K562 (cell line): ENCODE results near the gene UBE2O. TPM values are rescaled to one million over a fixed set of nuclear protein-coding genes. Genes with fewer than 3 reads are reported as not detected.

ENCODE experiments used
- ILF3 ChIP-seq: fragments of 450-650 bp; IDR thresholded peaks from 2 replicates; pipeline ENCODE4 v1.6.1; 2018; ENCODE audit warnings: antibody characterized with exemption, mild to moderate bottlenecking, moderate library complexity, borderline replicate concordance
- POLR3G ChIP-seq: IDR thresholded peaks from 2 replicates; pipeline ENCODE4 v1.6.1; 2011; ENCODE audit not compliant: insufficient read length, insufficient replicate concordance; ENCODE audit errors: extremely low read depth
- ZKSCAN8 ChIP-seq: fragments of 200-800 bp; sonication (Bioruptor generic); IDR thresholded peaks from 2 replicates; pipeline ENCODE4 v1.6.1; 2016; ENCODE audit warnings: missing genetic modification characterization, missing compliant biosample characterization
- ZNF77 ChIP-seq: fragments of 250-450 bp; sonication (Bioruptor Pico); IDR thresholded peaks from 2 replicates; pipeline ENCODE4 v1.5.0; 2020
- polyA plus RNA-seq, 8 experiments: library from polyadenylated mRNA; depleted of rRNA in 4 of 8; stranded (reverse) in 5 of 8; unstranded in 3 of 8; fragments of >200 nt; fragmentation: Nextera tagmentation in 2 of 8; fragmentation: Illumina TruSeq in 1 of 8; extraction: Ambion mirVana in 2 of 8; extraction: Trizol in 1 of 8; gene quantifications; 2 replicates each; pipeline versions ENCODE4 v1.2.1 to v1.2.3, GENCODE V29; 2011 to 2014; ENCODE audit warnings: inconsistent platforms in 1 of 8, missing spikeins in 1 of 8
- total RNA-seq, 7 experiments: library from RNA; depleted of rRNA in 6 of 7; stranded (reverse); fragments of >200 nt in 6 of 7; fragmentation: Illumina TruSeq in 2 of 7; extraction: Trizol in 2 of 7; gene quantifications; 2 replicates each; pipeline versions ENCODE4 v1.2.1 to v1.2.3, GENCODE V29; 2011 to 2021; ENCODE audit warnings: low replicate concordance in 1 of 7
- TF ChIP-seq, protein P1 (sequence below): sonication (generic); formaldehyde crosslinking; IDR thresholded peaks from 2 replicates; pipeline ENCODE4 v1.8.0; 2022; ENCODE audit warnings: mild to moderate bottlenecking, missing genetic modification reagents

UBE2O gene
- total and polyA plus RNA-seq, 9 of the 15 experiments (the other 6 are each of a cell fraction or from before 2014, with no cell fraction given): 1.6 to 39.7 (median 13.3) TPM

- TF ChIP-seq, protein P1, sequence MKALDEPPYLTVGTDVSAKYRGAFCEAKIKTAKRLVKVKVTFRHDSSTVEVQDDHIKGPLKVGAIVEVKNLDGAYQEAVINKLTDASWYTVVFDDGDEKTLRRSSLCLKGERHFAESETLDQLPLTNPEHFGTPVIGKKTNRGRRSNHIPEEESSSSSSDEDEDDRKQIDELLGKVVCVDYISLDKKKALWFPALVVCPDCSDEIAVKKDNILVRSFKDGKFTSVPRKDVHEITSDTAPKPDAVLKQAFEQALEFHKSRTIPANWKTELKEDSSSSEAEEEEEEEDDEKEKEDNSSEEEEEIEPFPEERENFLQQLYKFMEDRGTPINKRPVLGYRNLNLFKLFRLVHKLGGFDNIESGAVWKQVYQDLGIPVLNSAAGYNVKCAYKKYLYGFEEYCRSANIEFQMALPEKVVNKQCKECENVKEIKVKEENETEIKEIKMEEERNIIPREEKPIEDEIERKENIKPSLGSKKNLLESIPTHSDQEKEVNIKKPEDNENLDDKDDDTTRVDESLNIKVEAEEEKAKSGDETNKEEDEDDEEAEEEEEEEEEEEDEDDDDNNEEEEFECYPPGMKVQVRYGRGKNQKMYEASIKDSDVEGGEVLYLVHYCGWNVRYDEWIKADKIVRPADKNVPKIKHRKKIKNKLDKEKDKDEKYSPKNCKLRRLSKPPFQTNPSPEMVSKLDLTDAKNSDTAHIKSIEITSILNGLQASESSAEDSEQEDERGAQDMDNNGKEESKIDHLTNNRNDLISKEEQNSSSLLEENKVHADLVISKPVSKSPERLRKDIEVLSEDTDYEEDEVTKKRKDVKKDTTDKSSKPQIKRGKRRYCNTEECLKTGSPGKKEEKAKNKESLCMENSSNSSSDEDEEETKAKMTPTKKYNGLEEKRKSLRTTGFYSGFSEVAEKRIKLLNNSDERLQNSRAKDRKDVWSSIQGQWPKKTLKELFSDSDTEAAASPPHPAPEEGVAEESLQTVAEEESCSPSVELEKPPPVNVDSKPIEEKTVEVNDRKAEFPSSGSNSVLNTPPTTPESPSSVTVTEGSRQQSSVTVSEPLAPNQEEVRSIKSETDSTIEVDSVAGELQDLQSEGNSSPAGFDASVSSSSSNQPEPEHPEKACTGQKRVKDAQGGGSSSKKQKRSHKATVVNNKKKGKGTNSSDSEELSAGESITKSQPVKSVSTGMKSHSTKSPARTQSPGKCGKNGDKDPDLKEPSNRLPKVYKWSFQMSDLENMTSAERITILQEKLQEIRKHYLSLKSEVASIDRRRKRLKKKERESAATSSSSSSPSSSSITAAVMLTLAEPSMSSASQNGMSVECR: no peak
- TF ChIP-seq ZNF77 (CRISPR knock-in tag) (no peak), ZKSCAN8 (CRISPR knock-in tag) (no peak), POLR3G (no peak), ILF3 (no peak)
These were observed 45.9 kb upstream of the UBE2O start (continued) for GRCh38 chr17:76498876-76499251.
